ENCODE data around the gene GOLGA3.

GOLGA3 gene

GRCh38 chr12:132834181-132834711, 5.6 kb upstream of the GOLGA3 start:
- Histone ChIP-seq H3K9ac (ENCODE audit: low read length in 2 of 2) (no peak overlapping the region), H3K9me3 (ENCODE audit: control insufficient read depth in 2 of 2, low read length in 2 of 2) (no peaks in the 10 kb centered on the region), H3K4me1 (ENCODE audit: control insufficient read depth, insufficient read depth, low read length) (peaks cover 6% of the 10 kb centered on the region), H3K27me3 (ENCODE audit: control insufficient read depth in 1 of 2, insufficient read depth in 2 of 2, low read length in 2 of 2) (no peaks in the 10 kb centered on the region), H3K27ac (ENCODE audit: low read length) (no peak overlapping the region), H3K36me3 (ENCODE audit: control insufficient read depth in 2 of 2, insufficient read depth in 2 of 2, low read length in 2 of 2) (peaks cover 0 to 11% of the 10 kb centered on the region in 2 donors), H3K4me3 (ENCODE audit: low read length in 2 of 2) (no peak overlapping the region)

- Histone ChIP-seq H3K9me3 (ENCODE audit: control insufficient read depth in 2 of 2, low read length in 2 of 2) (no peaks in the 10 kb centered on the region), H3K36me3 (ENCODE audit: control insufficient read depth in 2 of 2, insufficient read depth in 2 of 2, low read length in 2 of 2) (peaks cover 0 to 9% of the 10 kb centered on the region in 2 donors), H3K27ac (ENCODE audit: low read length) (no peak overlapping the region), H3K4me1 (ENCODE audit: control insufficient read depth, insufficient read depth, low read length) (peaks cover 4% of the 10 kb centered on the region), H3K27me3 (ENCODE audit: control insufficient read depth in 1 of 2, insufficient read depth in 2 of 2, low read length in 2 of 2) (no peaks in the 10 kb centered on the region), H3K9ac (ENCODE audit: low read length in 2 of 2) (no peak overlapping the region), H3K4me3 (ENCODE audit: low read length in 2 of 2) (no peak overlapping the region)
Observed at GRCh38 chr12:132833341-132833740, 4.7 kb upstream of the GOLGA3 start.

- Histone ChIP-seq H3K27me3 (ENCODE audit: control insufficient read depth in 1 of 2, insufficient read depth in 2 of 2, low read length in 2 of 2) (no peaks in the 10 kb centered on the region), H3K9me3 (ENCODE audit: control insufficient read depth in 2 of 2, low read length in 2 of 2) (no peaks in the 10 kb centered on the region), H3K27ac (ENCODE audit: low read length) (no peak overlapping the region), H3K4me3 (ENCODE audit: low read length in 2 of 2) (no peak overlapping the region), H3K4me1 (ENCODE audit: control insufficient read depth, insufficient read depth, low read length) (peaks cover 15% of the 10 kb centered on the region), H3K36me3 (ENCODE audit: control insufficient read depth in 2 of 2, insufficient read depth in 2 of 2, low read length in 2 of 2) (peaks cover 3 to 13% of the 10 kb centered on the region in 2 donors), H3K9ac (ENCODE audit: low read length in 2 of 2) (no peak overlapping the region)
Observed at GRCh38 chr12:132831771-132832170, 3.1 kb upstream of the GOLGA3 start.

- Histone ChIP-seq H3K27ac (ENCODE audit: low read length) (peak overlapping the region; percentile 55), H3K36me3 (ENCODE audit: control insufficient read depth in 2 of 2, insufficient read depth in 2 of 2, low read length in 2 of 2) (peaks cover 12 to 24% of the 10 kb centered on the region in 2 donors), H3K27me3 (ENCODE audit: control insufficient read depth in 1 of 2, insufficient read depth in 2 of 2, low read length in 2 of 2) (no peaks in the 10 kb centered on the region), H3K4me1 (ENCODE audit: control insufficient read depth, insufficient read depth, low read length) (peaks cover 22% of the 10 kb centered on the region), H3K9me3 (ENCODE audit: control insufficient read depth in 2 of 2, low read length in 2 of 2) (no peaks in the 10 kb centered on the region), H3K9ac (ENCODE audit: low read length in 2 of 2) (peak overlapping the region; percentile 80 to 90), H3K4me3 (ENCODE audit: low read length in 2 of 2) (peak overlapping the region; percentile 92 to 99)
Observed at GRCh38 chr12:132827763-132828703, 636 bp downstream of the GOLGA3 start.

GRCh38 chr12:132825861-132826260, 2.8 kb downstream of the GOLGA3 start:
- peaks cover 12 to 23% of the 10 kb centered on the region in 2 donors for H3K36me3 ChIP-seq (ENCODE audit: control insufficient read depth in 2 of 2, insufficient read depth in 2 of 2, low read length in 2 of 2)
- H3K27me3 ChIP-seq (ENCODE audit: control insufficient read depth in 1 of 2, insufficient read depth in 2 of 2, low read length in 2 of 2), result no peaks in the 10 kb centered on the region
- H3K4me1 ChIP-seq (ENCODE audit: control insufficient read depth, insufficient read depth, low read length), result peaks cover 22% of the 10 kb centered on the region
- H3K9me3 ChIP-seq (ENCODE audit: control insufficient read depth in 2 of 2, low read length in 2 of 2), result no peaks in the 10 kb centered on the region
- H3K9ac ChIP-seq (ENCODE audit: low read length in 2 of 2), result no peak overlapping the region
- H3K27ac ChIP-seq (ENCODE audit: low read length), result no peak overlapping the region
- no peak overlapping the region for H3K4me3 ChIP-seq (ENCODE audit: low read length in 2 of 2)

GRCh38 chr12:132825089-132825488, 3.6 kb downstream of the GOLGA3 start:
- H3K4me1 ChIP-seq (ENCODE audit: control insufficient read depth, insufficient read depth, low read length), result peaks cover 22% of the 10 kb centered on the region
- H3K9ac ChIP-seq (ENCODE audit: low read length in 2 of 2), result no peak overlapping the region
- peaks cover 19 to 29% of the 10 kb centered on the region in 2 donors for H3K36me3 ChIP-seq (ENCODE audit: control insufficient read depth in 2 of 2, insufficient read depth in 2 of 2, low read length in 2 of 2)
- H3K4me3 ChIP-seq (ENCODE audit: low read length in 2 of 2), result no peak overlapping the region
- no peaks in the 10 kb centered on the region for H3K27me3 ChIP-seq (ENCODE audit: control insufficient read depth in 1 of 2, insufficient read depth in 2 of 2, low read length in 2 of 2)
- H3K9me3 ChIP-seq (ENCODE audit: control insufficient read depth in 2 of 2, low read length in 2 of 2), result no peaks in the 10 kb centered on the region
- H3K27ac ChIP-seq (ENCODE audit: low read length), result no peak overlapping the region

- Histone ChIP-seq H3K9ac (ENCODE audit: low read length in 2 of 2) (no peak overlapping the region), H3K27me3 (ENCODE audit: control insufficient read depth in 1 of 2, insufficient read depth in 2 of 2, low read length in 2 of 2) (no peaks in the 10 kb centered on the region), H3K4me1 (ENCODE audit: control insufficient read depth, insufficient read depth, low read length) (peaks cover 22% of the 10 kb centered on the region), H3K4me3 (ENCODE audit: low read length in 2 of 2) (no peak overlapping the region), H3K36me3 (ENCODE audit: control insufficient read depth in 2 of 2, insufficient read depth in 2 of 2, low read length in 2 of 2) (peaks cover 21 to 32% of the 10 kb centered on the region in 2 donors), H3K27ac (ENCODE audit: low read length) (no peak overlapping the region), H3K9me3 (ENCODE audit: control insufficient read depth in 2 of 2, low read length in 2 of 2) (no peaks in the 10 kb centered on the region)
Observed at GRCh38 chr12:132824053-132824452, 4.6 kb downstream of the GOLGA3 start.

GRCh38 chr12:132818562-132818961, 10.1 kb downstream of the GOLGA3 start:
- Histone ChIP-seq H3K36me3 (ENCODE audit: control insufficient read depth in 2 of 2, insufficient read depth in 2 of 2, low read length in 2 of 2) (peaks cover 38 to 45% of the 10 kb centered on the region in 2 donors), H3K27ac (ENCODE audit: low read length) (no peak overlapping the region), H3K9ac (ENCODE audit: low read length in 2 of 2) (no peak overlapping the region), H3K4me3 (ENCODE audit: low read length in 2 of 2) (no peak overlapping the region), H3K4me1 (ENCODE audit: control insufficient read depth, insufficient read depth, low read length) (no peaks in the 10 kb centered on the region), H3K9me3 (ENCODE audit: control insufficient read depth in 2 of 2, low read length in 2 of 2) (no peaks in the 10 kb centered on the region), H3K27me3 (ENCODE audit: control insufficient read depth in 1 of 2, insufficient read depth in 2 of 2, low read length in 2 of 2) (no peaks in the 10 kb centered on the region)

- Histone ChIP-seq H3K9ac (ENCODE audit: low read length in 2 of 2) (no peak overlapping the region), H3K27me3 (ENCODE audit: control insufficient read depth in 1 of 2, insufficient read depth in 2 of 2, low read length in 2 of 2) (no peaks in the 10 kb centered on the region), H3K9me3 (ENCODE audit: control insufficient read depth in 2 of 2, low read length in 2 of 2) (no peaks in the 10 kb centered on the region), H3K4me1 (ENCODE audit: control insufficient read depth, insufficient read depth, low read length) (no peaks in the 10 kb centered on the region), H3K4me3 (ENCODE audit: low read length in 2 of 2) (no peak overlapping the region), H3K27ac (ENCODE audit: low read length) (no peak overlapping the region), H3K36me3 (ENCODE audit: control insufficient read depth in 2 of 2, insufficient read depth in 2 of 2, low read length in 2 of 2) (peaks cover 45 to 48% of the 10 kb centered on the region in 2 donors)
Observed at GRCh38 chr12:132814232-132814631, 14.4 kb downstream of the GOLGA3 start.

- H3K27me3 ChIP-seq (ENCODE audit: control insufficient read depth in 1 of 2, insufficient read depth in 2 of 2, low read length in 2 of 2), result no peaks in the 10 kb centered on the region
- peaks cover 42 to 46% of the 10 kb centered on the region in 2 donors for H3K36me3 ChIP-seq (ENCODE audit: control insufficient read depth in 2 of 2, insufficient read depth in 2 of 2, low read length in 2 of 2)
- no peak overlapping the region for H3K9ac ChIP-seq (ENCODE audit: low read length in 2 of 2)
- H3K4me3 ChIP-seq (ENCODE audit: low read length in 2 of 2), result no peak overlapping the region
- H3K4me1 ChIP-seq (ENCODE audit: control insufficient read depth, insufficient read depth, low read length), result no peaks in the 10 kb centered on the region
- no peaks in the 10 kb centered on the region for H3K9me3 ChIP-seq (ENCODE audit: control insufficient read depth in 2 of 2, low read length in 2 of 2)
- H3K27ac ChIP-seq (ENCODE audit: low read length), result no peak overlapping the region
Observed at GRCh38 chr12:132813443-132813842, 15.2 kb downstream of the GOLGA3 start.
